Erythroblast (primary cell): ENCODE results near the gene ZNF488.

ENCODE experiments used
- GATA1 ChIP-seq: IDR thresholded peaks from 2 replicates; pipeline ENCODE4 v1.6.1; 2011; ENCODE audit warnings: low read depth, mild to moderate bottlenecking, control low read depth, low read length, moderate library complexity
- POLR2A ChIP-seq: IDR thresholded peaks from 2 replicates; pipeline ENCODE4 v1.6.1; 2011; ENCODE audit warnings: mild to moderate bottlenecking, low read length

DNA sequence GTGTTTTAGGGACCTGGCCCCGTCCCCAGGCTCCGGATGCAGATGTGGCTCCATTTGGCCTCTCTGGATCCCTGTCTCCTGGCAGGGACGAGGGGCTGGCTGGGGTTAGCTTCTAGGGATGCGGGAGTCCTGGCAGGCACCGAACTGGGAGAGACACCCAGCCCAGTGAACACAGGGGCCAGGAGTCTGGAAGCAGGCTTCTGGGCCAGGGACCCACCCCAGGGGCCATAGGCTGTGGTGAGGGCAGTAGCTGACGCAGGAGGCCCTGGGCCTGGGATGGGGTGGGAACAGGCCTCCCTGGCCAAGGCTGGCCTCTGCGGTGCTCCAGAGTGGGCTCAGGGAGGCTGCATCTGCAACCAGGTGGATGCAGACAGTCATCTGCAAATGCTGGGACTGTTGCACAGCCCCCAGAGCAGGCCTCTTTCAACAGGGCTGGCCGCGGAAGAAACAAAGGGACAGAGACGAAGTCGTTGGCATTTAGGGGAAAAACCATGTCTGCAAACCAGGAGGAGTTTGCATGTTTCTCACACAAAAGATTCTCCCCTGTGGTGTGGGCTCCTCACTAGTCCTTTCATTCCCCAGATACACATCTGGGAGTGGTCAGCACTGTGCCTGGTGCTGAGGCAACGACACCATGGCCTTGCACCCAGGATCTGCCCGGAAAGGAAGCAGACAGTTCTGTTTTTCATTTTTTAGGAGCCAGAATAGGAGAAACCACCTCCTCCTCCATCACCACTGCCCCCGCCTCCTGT is 36.4 kb upstream of the ZNF488 start:
- TF ChIP-seq POLR2A (no peak), GATA1 (no peak)
